Measurements from ENCODE around the gene DYNLT2.
"Not testable (repeated sequence)": the region's sequence is repeated elsewhere in the genome, so short reads cannot be mapped to it uniquely, and the experiment has no call there.

DYNLT2 gene

DNA sequence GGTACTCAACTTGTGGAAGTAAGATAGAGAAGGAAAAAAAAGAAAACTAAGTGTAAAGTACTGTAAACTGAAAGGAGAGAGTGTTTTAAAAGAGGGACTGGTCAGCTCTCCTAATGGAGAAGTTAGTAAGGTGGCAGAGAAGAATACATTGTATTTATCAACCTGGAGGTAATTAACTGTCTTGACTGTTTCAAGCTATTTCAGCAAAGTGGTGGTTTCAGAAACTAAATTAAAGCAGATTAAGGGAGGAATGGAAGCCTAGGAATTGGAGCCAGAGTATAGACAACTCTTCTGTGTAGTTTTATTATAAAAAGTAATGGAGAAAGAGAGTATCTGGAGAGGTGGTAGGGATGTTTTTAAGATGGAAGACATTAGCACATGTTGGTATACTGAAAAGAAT is 24.4 kb downstream of the DYNLT2 start:
- DNase-seq, result no peak

DNA sequence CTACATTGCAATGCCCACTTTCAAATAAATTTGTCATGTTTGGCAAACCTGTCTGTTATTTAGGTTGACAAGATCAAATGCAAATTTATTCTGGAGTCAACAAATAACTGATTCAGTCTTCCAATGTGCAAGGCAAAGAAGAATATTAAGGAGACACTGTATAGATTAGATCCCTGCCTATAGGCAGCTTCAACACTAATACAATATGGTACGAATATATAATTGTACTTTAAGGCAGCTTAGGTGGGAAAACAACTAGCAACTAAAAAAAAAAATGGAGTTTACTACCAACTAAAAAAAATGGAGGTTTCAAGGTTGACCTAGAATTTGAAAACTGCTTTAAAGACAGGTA is 25.3 kb downstream of the DYNLT2 start:
- DNase-seq, result no peak

DNA sequence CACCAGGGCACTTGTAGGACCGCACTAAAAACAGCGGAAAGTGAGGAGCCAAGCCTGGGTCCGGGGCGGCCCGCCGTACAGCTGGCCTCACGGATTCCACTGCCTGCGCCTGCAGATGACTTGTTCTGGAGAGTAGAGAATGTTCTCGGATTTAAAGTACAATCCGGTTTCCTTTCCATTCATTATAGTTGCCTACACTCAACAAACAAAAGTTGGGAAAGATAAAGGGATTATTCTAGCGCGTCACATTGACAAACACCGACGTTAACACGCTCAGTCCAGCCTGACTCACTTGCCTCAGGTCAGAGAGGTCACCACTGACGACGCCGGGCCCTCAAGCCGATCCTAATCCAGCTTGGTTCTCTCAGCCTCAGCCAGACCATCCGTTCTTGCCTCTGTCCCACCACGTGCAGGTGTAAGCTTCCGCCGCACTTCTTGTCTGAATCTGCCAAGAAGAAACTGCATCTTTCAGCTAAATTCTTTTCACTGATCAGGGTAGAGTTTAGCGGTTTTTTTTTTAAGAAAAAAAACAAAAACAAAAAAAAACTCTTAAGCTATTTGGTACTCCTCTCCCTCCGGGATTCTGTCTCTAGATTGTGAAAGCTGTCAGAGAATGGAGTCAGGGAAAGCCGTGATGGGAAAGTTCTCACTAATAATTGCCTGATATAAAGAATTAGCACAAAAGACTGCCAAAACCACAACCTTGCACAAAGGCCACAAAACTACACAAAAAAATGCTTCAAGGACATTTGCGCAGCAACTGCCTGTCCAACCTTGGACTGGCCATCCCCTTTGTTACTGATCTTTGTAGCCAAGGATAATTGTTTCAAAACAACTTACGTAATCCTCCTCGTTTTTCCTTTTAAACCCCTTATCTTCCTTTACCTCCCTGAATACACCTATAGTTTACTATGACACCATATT is 26.0 kb downstream of the DYNLT2 start:
- no peak for DNase-seq

DNA sequence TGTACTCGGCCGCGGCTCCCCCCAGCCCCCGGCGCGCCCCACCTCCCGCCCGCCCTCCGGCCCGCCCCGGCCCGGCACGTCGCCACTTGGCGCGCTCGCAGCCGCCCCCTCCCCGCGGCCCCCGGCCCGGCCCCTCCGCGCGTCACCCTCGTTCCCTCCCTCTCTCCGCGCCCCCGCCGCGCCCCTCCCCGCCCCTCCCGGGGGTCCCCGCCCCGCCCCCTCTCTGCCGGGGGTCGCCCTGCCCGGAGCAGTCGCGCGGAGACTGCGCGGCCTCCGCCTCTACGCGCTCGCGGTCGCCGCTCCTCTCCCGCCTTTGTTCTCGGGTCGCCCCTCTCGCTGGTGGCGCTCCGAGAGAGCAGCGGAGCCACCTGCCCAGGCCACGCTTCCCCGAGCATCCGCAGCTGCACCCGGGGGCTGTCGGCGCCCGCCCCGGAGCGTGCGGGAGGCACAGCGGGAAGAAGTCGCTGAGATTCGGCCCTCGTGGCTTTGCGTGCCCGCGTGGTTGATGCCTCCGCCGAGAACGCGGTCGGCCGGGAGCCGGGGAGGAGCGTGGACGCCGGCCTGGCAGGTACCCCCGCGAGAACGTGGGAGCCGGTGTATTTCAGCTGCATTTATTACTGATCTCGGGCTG is 26.8 kb downstream of the DYNLT2 start, which contains the start of gene PHF10:
Gene PHF10 (minus strand): TSS at position 7 of the 631 bp plus-strand sequence. CDS start 569 bp downstream, outside the sequence.
- DNase-seq, result no peak

DNA sequence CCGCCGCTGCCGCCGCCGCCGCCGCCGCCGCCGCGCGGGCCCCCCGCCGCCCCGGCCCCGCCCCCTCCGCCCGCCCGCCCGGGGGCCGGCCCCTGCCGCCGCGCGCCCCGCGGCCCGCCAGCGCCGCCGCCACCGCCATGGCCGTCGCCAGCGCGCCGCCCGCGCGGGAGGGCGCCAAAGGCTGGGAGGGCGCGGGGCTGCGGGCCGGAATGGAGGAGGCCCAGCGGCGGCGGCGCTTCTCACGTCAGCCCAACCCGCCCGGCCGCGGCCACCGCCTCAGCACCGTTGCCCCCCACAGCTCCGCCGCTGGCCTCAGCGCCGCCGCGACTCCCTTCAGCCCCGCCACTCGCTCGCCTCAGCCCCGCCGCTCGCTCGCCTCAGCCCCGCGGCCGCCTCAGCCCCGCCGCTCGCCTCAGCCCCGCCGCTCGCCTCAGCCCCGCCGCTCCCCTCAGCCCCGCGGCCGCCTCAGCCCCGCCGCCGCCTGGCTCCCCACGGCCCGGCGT is 27.3 kb downstream of the DYNLT2 start:
- no peak for DNase-seq

DNA sequence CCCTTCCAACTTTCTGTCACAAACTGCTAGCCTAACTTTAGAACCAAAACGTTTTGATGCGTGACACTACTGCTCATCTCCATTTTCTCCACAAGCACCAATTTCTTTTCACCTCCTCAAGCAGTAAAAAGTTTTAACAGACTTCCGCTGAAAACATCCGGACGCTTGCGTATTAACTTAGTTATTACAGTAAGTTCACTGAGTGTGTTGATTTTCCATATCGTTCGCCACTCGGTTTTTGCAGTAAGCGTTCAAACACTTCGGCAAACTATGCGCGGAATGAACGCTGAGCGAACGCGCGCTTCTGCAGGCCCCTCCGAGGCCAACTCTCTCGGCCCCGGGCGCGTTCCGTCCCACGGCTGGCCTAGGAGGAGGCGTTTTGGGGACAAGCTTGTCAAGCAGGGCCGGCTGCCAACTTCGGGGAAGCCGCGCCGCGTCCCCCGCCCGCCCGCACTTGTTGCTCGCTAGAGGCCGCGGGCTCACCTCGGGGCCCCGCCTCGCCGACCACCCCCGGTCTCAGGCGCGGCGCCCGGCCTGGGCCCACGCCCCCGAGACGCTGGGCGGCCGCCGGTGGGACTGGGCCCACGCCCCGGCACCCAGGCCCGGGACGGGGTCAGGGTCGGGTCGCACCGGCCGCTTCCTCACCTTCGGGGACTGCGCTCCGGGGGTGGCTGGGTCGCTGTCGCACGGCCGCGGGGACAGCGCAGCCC is 28.0 kb downstream of the DYNLT2 start:
- peak; percentile 25 for DNase-seq

DNA sequence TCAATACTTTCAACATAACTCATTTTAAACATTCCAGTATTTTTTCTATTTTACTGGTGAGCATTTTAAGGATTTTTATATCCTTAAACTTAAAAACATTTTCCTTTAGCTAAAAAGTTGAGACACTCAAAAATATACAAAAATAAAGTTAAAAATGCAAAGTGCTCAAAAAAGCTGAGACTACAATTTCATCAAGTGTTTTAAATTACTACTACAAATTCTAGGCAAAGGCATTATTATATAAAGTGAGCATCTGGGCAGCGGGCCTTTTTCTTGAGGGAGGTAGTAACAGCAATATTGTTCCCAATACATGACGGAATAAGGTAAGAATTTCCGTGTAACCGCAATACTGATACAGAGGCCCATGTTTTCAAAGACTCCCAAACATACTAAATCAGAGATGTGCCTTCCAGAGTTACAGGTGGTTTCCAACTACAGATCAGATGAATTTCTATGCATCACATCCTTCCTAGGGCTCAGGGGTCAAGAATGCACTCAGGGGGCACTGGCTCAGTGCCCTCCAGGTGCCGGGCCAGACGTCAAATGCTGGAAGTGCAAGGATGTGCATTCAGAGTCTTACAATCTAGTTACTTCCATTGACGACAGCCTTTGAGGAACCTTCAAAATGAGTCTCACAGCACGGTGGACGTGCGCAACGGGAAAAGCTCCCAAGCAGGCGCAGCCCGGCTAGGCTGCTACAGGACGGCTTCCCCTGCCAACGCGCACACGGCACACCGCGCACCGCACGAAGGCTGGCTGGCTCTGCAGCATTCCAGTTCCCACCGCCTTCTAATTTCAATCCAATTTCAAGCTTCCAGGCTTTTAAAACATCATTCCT is 28.8 kb downstream of the DYNLT2 start:
- peak; percentile 89 for DNase-seq

DNA sequence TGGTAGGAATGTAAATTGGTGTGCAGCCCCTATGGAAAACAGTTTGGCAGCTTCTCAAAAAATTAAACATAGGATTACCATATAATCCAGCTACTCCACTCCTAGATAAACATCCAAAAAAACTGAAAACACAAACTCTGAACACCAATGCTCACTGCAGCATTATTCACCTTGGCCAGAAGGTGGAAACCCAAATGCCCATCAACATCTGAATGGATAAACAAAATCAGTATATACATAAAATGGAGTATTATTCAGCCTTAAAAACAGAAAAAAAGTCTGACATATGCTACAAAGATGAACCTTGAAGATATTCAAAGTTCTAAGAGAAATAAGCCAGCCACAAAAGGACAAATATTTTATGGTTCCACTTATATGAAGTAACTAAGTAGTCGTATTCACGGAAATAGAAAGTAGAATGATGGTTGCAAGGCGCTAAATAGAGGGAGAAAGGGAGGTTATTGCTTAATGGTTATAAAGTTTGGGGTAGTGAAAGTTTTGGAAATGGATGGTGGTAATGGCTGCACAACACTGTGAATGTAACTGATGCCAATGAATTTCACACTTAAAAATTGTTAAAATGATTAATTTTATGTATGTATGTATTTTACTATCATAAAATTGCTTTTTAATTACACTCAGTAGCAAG is 31.0 kb downstream of the DYNLT2 start:
- DNase-seq, result no peak

DNA sequence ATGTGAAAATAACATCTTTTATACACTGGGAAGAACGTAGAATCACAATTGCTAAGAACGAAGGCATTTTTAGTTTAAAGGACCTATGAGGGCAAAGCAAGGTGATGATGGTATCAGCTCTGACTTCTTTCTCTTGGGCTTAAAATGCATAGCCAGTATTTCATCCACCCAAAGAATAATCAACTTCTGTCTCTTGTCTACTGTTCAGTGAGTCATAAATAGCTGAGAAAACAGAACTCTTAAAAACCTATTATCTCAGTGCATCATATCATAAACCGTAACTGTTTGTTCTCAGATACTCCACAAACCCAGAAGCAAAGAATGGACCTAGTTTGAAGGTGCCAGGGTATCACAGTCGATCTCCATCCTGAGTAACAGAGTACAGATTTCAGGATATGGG is 32.3 kb downstream of the DYNLT2 start:
- peak; percentile 22 for DNase-seq

DNA sequence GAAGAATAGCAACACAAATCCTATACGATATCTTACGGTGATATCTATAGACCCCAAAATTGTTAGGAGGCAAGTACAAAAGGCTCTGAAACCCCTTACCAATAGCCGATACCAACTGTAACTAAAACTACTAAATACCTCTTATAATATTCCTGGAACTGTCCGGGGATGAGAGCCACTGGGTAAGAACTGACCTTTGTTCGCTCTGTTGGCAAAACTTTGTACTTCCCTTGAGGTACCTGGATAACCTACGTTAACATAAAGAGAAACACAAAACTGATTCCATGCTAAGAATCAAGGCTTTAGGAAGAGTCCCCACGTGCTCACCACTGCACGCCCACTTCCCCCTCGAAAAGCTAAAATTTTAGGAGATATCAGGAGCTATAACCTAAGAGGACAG is 36.8 kb downstream of the DYNLT2 start:
- no peak for DNase-seq

DNA sequence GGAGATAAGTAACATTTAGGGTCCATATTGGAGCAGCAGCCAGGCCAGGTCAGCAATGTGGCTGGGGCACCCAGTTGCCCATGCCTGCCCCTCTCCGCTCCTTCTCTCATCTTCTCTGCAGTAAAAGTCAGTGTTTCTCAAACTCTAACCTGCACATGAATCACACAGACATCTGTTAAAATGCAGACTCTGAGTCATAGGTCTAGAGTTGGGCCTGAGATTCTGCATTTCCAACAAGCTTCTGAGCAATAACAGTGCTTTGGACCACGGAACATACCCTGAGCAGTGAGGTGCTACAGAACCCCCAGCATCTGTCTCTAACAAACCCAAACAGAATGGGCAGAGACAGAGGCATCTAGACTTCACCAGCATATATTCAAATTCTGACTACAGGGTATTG is 37.2 kb downstream of the DYNLT2 start:
- no peak for DNase-seq

DNA sequence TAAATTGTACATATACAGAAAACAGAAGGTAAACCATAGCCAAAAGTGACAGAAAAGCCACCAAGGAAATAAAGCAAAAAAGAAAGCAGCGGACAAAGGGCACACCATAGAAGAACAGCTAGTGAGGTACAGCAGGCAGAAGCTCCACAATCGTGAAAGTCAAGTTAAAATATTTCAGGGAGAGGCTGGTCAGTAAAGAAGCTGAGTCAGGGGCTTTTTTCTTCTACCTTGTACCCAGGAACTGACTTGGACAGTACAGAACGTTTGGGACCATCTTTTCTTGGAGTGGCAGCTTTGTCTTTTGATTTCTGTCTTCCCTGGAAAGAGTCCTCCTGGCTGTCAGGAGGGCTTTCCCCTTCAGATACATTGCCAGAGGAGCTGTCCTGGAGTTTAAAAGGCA is 41.4 kb downstream of the DYNLT2 start:
- no peak for DNase-seq

DNA sequence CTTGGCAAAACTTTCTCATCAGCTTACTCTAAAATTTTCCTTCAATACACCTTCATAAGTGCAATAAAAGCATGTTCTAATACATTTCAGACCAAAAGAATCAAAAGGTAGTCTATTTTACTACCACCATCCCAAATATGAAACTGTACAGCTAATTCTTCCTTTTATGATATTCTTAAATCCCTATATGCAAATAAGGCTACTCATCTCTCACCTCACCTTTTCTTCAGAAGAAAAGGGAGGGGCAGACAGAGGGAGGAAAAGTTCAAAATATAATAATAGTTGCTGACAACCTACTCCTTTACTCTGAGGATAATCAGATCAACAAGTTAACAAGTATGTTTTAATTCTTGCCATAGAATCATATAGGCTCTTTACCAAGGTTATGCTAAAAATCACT is 42.1 kb downstream of the DYNLT2 start:
- no peak for DNase-seq

DNA sequence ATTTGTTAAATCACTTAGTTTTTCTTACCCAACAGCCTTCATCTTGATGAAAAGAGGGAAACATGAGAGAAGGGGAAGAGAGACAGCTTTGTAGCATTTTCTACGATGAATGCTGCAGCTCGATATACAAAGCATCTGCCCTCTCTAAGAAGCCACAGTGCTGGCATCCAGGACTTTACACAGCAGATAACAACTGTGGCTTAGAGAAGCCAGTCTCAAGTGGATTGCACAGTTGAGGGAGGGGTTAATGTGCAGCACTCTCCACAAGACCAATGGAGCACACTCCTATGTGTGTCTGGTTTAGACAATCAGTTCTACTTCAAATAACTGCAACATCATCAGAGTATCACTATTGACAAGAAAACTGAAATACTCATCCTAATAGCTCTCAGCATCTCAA is 43.6 kb downstream of the DYNLT2 start:
- no peak for DNase-seq

DNA sequence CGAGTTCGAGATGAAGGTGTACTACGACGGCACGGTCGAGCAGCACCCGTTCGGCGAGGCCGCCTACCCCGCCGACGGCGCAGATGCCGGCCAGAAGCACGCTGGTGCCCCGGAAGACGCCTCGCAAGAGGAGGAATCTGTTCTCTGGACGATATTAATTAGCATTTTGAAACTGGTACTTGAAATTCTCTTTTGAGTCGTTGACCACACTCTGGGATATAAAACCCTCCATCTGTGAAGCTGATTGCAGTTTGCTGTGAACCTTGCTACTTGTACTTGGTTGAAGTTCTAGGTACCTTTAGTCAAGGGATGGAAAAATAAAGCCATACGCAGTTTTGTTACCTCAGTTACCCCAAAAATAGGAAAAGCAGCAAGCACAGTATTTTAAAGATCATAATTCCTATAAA is 48.5 kb downstream of the DYNLT2 start:
- DNase-seq, result no peak

DNA sequence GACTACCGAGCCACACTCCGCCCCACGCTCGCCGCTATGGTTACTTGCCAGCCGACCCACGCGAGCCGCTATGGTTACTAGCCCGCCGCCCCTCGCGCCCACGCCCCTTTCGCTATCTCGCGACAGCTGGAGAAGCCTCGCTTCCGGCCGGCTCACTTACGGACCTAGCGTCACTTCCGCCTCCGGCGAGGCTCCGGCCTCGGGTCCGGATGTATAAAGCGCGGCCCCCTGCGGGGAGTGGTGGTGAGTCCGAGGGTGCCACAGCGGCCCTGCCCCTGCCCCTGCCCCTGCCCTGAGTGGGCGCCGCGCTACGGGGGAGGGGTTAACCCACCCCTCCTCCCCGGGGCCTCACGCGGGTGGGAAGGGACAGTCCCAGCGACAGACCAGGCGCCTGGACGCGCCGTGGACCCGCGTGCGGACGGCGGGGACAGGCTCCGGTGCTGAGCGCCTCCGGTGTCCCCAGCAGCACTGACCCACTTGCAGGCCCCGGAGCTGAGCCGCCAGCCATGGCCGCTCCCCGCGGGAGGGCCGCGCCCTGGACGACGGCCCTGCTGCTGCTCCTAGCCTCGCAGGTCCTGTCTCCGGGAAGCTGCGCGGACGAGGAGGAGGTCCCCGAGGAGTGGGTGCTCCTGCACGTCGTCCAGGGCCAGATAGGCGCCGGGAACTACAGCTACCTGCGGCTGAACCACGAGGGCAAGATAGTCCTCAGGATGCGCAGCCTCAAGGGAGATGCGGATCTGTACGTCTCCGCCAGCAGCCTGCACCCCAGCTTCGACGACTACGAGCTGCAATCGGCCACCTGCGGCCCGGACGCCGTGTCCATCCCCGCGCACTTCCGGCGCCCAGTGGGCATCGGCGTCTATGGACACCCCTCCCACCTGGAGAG is 49.2 kb downstream of the DYNLT2 start, which contains the start of the genes C6orf120 and WDR27:
Gene C6orf120 (plus strand): TSS at position 173 of the 886 bp plus-strand sequence. CDS start 334 bp downstream, at position 507.
Gene WDR27 (minus strand): TSS at position 76 of the 886 bp plus-strand sequence. CDS start 13,024 bp downstream, outside the sequence.
- DNase-seq, result peak; percentile 98

DNA sequence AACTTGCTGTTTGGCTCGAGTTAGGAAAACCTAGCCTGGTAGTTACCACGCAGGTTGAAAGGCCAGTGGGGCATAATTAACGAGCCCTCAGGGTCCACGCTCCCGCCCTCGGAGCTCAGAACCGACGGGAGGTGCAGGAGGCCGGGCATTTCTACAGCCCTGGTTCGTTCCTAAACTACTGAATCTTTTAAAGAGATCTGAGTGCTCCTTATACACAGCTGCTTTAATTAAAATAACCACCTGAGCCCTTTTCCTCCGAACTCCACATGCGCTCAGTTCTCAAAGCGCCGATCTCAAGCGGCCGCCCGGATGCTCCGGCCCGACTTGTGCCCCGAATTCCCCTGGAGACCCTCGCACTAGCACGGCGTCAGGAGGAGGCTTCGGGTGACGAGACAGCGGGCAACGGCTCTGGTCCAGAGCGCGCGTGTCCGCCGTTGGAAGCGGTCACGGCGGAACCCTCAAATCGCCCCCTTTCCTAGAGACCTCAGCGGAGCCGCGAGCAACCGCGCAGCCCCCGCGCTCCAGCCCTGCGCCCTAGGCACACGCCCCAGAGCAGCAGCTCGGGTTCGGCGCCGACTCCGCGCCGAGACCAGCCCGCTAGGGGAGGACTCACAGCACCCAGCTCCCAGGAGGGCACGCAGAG is 49.9 kb downstream of the DYNLT2 start:
- DNase-seq, result no peak

DNA sequence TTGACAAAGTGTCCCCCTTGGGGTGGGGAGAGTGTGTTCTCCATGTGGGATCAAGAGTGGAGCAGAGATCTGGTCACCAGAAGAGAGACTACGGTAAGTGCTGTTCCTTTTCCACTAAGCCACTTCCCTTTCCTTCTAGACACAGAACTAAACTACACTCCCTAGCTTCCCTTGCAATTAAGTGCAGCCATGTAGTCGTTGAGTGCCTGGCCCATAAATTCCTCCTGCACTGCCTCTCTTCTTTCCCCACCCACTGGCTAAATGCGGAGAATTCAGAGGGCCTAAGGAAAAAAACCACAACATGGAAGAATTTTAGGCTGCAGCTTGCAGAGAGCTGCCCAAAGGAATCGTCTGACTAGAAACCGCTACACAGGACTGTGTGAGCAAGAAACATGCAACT is 51.1 kb downstream of the DYNLT2 start:
- no peak for DNase-seq

DNA sequence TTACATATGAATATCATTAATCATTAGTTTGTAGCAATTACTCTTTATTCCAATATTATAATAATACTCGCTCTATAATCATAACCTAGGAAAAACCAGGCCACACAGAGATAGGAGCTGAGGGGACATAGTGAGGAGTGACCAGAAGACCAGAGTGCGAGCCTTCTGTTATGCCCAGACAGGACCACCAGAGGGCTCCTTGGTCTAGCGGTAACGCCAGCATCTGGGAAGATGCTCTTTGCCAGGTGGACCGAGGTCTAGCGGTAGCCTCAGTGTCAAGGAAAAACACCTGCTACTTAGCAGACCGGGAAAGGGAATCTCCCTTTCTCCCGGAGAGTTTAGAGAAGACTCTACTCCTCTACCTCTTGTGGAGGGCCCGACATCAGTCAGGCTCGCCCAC is 54.3 kb downstream of the DYNLT2 start:
- DNase-seq, result not testable (repeated sequence)

DNA sequence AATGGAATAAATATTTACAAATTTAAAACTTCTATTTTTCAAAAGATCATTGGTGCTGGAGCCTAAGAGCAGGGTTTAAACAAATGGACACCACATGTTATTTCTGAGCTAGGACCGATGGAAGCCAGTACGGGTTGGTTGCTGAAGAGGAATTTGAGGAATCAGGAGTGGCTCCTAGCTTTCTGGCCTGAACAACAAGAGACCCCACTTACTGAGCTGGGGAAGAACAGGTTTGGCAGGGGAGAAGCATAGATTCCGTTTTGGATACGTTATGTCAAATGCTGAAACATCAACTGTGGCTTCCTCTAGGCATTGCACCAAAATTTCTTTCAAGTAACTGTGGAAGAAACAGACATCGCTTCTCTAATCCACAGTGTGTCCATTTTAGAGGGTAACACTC is 56.2 kb downstream of the DYNLT2 start:
- DNase-seq, result no peak
